Activated CD8-positive, alpha-beta memory T cell treated with anti-CD3 and anti-CD28 coated beads for 4 hours (primary cell): ENCODE measurements around the gene EFCAB8.

Experiments used
- DNase-seq, 2 donors: peaks; one replicate each; pipeline ENCODE4 v3.0.0-alpha.2; 2020; ENCODE audit warnings: low read depth in 2 of 2

The EFCAB8 gene, protein sequence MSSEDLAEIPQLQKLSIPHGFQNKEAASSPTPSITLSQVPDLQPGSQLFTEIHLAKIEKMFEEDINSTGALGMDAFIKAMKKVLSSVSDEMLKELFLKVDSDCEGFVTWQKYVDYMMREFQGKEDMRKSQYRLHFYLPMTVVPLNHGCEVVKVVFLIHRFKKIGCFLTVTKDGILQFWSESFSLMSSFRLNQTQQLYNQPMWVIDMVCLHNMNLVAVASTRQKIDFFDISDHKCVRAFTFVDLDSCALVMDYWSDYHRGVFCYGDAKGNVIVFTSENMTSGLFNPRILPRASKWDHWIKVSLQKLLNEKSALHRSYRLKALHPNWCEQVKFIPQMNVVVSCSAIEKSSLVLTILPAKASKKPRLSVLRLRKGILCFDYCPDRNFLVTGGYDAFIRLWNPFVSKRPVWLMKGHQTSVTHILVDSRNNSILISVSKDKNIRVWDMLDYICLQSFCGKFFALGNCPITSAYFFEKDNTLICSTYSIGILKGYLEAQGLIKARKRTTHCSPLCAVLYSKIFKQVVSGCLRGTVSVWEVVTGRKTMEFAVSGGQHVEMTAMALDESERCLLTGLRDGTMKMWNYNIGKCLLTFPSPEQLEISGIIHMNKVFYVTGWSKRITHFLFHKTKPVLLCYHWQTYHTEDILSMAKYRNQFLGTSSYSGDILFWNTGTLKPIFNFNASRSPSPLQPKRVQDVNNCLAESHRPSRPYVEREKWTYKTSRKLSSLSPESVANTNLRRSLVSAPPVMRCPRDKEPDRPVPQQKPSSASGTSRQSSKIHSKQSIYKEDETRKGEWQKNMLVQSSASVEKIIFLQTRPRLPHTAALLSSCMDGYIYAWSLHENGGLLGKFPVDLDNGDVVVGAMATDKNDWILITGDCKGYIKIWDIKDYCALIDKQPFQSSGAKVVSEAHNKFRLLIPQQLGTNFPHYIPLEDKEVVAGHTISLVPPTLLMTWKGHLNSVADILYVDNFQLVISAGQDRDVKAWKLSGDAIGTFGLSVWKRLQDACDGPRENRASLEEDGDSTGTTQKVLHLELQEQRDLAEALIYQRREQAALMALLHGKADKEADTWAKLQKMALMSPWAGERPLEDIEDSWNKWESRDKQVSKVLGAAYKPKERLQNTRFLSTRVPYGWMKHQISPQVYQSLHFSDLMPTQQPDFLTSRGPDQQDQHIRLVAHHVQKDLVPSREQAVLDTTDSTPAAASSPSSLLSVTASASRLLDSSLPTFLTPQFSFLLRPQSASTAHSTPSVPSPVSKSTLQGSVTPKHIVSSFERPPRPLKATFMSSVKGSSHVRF

DNA sequence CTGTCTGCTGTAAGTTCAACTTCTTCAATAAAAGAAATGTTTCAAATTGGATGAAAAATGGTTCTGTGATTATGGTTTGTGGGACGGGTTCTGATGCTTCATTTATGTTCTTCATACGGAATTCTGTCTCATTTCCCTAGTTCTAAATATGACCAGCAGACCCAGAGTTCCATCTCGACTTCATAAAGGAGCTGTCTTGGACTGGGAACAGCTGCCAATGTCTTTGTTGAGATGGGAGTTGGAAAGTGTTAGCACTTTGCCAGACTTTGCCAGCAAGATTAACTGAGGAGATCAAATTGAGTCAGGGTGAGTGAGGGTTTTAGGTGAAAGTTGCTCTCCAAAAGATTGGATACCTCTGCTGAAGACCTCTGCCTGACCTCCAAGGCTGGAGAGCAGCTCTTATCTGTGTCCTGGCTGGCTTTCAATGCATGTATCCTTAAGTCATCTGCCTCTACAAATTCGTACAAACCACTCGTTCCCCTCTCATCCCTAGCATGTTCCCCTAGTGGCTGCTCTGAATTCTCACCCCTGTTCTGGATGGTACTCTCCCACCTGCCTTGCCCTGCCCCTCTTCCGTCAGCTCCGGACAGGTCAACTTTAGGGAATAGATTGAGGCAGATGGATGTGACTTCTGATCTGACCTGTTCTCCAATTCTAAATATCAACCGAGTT lies at the start of gene EFCAB8:
TSS of gene EFCAB8 (plus strand) at position 223 of the 672 bp plus-strand sequence. CDS start 4,870 bp downstream, outside the sequence.
- DNase-seq: no peak

DNA sequence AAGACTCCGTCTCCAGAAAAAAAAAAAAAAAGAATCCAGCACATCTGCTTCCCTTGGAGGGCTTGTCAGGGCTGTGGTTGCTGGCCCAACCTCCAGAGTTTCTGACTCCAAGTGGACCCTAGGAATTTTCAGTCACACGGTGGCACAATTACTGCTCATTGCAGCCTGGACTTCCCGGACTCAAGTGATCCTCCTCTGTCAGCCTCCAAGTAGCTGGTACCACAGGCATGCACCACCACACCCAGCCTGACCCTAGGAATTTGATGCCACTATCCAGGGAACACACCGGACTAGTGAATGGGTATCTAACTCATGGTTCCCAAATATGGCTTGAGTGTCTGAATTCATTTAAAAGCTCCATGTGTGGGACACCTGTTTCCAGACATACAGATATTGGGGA lies 48.8 kb upstream of the EFCAB8 start:
- no peak for DNase-seq

DNA sequence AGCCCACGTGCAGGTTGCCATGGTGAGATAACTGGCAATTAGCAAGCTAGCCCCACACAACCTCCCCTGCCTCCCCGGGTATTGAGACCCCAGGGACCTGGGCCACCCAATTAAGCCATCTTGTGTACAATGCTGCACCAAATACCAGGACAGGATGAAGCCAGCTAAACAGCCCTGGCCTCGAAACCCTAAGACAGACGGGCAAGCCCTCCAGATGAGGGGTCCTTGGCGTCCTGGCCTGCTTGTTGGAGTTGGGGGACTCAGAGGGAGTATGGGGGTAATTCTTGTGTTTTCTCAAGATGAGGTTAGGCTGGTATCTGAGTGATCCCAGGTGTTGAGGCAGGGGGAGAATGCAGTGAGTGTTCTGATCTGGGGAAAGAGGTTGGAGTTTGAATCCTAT lies 47.8 kb upstream of the EFCAB8 start:
- DNase-seq: no peak

DNA sequence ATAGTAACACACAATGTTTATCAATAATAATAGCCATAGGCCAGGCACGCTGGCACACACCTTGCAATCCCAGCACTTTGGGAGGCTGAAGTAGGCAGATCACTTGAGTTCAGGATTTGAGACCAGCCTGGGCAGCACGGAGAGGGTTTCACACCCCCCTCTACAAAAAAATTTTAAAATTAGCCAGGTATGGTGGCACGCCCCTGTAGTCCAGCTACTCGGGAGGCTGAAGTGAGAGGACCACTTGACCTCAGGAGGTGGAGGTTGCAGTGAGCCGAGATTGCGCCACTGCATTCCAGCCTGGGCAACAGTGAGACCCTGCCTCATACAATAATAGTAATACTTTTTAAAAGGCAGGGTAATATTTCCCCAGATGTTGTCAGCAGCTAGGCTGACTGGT lies 46.8 kb upstream of the EFCAB8 start:
- no peak for DNase-seq

DNA sequence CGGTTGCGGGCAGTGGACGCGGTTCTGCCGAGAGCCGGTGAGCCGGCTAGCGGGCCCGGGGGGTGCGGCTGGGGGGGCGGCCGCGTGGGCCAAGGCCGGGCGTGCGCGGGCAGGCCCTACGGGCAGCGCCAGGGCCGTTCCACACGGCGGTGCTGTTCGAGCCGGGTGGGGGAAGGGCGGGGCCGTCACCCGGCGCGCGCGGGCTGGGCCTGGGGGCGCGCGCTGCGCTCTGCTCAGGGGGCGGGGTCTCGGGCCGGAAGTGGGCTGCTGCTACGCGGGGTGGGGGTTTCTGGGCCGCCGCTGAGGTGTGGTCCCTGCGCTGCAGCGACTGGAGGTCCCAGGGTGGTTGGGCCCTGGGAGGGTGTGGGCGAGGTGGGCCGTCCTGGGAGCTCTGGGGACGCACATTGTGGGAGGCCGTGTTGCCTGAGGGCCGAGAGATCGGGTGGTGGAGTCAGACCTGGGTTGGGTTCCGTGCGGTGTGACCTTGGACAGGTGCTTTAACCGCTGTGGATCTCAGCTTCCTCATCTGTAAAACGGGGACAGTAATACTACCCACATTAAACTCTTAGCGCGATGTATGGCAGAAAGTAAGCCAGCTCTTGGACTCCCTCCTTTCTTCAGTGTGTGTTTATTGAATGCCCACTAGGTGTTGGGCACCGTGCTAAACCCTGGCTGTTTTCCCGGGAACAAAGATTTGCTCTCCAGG lies 38.6 kb upstream of the EFCAB8 start:
- peak; percentile 40 to 73 for DNase-seq

DNA sequence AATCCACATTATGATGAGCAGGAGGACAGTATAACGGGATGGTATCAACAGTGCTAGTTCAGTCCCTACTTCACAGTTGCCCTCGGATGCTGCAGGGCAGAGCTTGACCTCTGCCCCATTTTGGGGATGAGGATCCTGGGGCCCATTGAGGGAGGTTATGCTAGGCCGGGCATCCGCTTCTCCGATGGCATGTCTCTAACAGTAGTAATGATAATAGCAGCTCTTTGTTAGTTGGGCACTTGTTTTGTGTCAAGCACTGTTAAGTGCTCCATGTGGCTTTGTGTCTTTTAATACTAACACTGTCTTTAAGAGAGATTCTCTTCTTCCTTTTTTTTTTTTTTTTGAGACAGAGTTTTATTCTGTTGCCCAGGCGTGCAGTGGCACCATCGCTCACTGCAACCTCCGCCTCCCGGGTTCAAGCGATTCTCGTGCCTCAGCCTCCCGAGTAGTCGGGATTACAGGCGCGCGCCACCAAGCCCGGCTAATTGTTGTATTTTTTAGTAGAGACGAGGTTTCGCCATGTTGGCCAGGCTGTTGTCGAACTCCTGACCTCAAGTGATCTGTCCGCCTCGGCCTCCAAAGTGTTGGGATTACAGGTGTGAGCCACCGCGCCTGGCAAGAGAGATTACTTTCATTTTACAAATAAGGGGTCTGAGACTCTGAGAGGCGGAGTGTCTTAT lies 37.9 kb upstream of the EFCAB8 start:
- no peak for DNase-seq

DNA sequence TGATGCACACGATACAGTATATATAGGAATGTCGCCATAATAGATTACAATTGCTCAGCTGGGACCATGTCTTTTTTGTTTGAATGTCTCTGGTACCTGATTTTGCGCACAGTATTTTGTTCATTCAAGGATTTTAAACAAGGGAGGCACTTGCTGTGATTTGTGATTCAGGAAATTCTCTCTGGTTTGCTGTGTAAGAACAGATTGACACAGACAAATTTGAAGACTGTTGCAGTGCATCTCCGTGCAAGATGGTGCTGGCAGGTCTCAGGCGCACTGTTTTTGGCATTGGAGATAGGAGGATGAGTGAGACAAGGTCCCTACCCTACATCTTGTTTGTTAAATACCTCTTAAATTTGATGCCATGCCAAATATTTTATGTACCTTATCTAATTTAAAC lies 36.5 kb upstream of the EFCAB8 start:
- no peak for DNase-seq

DNA sequence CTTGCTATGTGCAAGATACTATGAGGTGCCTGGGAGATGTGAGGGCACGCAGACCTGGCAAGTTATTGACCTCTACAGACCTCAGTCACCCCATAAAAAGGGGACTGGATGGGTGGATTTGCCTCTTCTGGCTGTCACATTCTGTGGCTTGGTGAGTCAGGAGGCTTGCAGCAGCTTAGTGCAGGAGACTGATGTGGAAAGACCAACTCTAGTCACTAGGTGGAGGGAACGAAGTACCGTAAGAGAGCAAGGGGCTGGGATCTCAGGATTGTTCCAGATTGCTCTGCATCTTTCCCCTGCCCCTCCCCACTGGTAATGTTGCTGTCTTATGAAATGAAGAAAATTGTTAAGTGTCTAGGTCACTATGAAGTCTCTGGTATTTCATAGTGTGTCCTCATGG lies 35.6 kb upstream of the EFCAB8 start:
- no peak for DNase-seq

DNA sequence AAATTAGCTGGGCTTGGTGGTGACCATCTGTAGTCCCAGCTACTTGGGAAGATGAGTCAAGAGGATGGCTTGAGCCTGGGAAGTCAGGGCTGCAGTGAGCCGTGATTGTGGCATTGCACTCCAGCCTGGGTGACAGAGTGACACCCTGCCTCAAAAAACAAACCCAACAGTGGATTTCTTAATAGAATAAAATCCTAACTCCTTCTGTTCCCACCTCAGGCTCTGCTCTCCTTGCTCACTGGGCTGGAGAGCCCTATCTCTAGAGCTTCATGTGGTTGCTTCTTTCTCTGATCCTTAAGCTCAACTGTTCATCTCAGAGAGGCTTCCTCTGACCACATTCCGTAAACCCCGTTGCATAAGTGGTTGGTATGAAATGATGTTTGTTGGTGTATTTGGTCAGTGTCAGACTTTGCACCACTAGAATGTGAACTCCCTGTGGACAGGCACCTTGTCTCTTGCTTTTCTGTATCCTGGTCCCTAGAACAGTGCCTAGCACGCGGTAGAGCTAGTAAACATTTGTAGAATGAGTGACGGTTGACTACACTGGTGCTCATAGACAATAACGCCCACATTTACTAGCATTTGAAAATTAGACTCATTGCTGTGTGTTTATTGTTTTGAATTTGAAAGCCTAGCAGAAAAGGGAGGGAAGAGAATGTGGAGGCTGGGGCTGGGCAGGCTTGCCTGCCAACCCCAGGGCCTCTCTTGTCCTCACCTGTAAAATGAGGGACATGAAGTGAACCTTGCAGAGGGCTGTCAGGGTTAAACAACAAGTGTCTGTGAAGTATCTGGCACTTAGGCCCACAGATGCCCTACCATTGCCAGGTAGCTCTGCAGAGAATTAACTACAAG lies 34.8 kb upstream of the EFCAB8 start:
- no peak for DNase-seq

DNA sequence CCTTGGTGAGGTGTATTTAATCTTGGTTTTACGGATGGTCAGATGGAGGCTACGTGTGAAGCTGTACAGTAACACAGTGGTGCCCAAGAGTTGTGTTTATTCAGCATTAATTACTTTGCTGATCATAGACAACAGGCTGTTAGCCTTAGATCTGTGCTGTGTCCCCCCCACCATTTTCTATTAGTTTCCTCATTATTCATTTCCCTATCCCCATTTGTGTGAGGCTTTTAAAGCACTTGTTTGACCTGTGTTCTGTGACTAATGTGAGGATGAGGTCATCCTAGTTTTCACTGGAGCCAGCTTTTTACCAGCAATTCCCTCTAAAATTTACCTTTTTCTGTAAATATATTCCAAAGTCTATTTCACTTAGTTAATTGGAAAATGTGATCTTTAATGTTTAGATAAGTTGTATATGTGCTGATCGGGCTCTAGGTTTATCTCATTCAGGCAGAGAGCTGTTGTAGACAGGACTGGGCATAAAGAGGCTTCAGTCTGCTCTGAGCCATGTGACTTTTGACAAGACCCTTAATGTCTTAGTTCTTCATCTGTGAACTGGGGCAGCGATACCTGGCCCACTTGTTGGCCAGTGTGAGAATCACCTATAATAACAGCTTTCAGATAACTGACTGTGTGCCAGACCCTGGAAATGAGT lies 30.6 kb upstream of the EFCAB8 start:
- DNase-seq: no peak

DNA sequence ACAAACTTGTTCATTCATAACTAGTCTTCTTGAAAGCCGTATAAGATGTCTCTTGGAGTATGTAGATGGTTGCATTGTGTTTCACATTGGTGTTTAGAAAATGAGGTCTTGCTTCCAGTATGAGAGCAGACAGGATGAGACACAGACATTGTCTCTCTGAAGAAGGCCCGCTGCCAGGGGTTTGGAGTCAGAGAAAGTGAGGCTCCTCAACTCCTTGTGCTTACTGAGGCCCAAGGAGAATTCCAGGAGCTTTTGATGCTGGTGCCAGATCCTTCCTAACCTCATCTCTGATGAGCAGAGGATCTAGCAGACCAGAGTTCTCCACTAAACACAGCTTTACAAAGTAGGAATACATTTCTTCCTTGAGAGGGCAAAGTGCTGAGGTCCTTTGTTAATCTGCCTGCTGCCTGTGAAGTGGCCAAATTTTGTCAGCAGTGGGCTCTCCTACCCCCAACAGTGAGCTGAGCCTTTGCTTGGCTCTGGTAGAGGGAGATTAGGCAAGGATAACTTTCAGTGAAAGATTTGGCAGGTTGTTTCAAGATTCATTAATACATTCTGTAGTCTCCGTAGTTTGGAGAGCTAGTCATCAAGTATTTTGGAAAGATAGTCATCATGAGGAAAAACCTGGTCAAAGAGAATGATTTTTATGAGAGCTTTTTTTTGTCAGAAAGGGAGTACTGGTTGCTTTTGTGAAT lies 29.3 kb upstream of the EFCAB8 start:
- DNase-seq: no peak

DNA sequence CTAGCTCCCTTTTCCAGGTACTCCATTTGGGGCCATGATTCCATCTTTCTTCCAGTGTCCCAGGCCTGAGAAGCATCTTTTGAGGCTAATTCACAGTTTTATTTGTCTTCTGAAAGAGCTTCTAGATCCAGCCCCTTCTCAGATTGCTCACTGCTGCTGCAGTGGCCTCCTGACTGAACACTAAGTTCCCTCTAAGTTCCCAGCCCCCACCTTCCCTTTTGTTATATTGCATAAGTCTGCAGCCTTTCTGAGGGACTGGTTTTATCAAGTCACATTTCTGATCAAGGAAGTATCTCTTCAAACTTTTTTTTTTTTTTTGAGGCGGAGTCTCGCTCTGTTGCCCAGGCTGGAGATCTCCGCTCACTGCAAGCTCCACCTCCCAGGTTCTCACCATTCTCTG lies 28.3 kb upstream of the EFCAB8 start:
- DNase-seq: no peak

DNA sequence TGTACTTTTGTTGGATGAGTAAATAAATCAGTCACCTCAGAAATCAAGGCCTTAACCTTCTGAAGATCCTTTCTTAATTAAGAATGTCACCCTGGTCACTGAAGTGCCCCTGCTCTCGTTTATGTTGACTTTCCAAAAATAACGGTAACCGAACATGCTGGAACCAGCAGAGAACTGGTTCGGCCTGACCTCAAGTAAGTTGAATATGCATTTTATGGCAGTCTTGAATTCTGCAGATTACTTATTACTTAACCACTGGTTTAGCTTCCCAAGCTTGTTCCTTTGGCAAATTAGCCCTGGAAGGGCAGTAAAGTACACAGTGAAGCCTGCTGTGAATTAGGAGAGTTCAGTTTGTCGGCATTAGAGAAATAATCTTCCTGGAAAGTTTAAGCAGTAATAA lies 26.7 kb upstream of the EFCAB8 start:
- no peak for DNase-seq

DNA sequence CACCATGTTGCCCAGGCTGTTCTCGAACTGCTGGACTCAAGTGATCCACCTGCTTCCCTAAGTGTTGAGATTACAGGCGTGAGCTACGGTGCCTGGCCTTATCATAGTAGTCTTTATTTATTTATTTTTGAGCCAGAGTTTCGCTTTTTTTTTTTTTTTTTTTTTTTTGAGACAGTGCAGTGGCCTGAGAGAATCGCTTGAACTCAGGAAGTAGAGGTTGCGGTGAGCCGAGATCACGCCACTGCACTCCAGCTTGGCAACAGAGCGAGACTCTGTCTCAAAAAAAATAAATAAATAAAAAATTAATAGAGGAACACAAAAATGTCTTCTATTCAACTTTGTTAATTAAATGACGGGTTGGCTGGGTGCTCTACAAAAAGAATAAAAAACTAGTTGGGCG lies 26.1 kb upstream of the EFCAB8 start:
- no peak for DNase-seq

DNA sequence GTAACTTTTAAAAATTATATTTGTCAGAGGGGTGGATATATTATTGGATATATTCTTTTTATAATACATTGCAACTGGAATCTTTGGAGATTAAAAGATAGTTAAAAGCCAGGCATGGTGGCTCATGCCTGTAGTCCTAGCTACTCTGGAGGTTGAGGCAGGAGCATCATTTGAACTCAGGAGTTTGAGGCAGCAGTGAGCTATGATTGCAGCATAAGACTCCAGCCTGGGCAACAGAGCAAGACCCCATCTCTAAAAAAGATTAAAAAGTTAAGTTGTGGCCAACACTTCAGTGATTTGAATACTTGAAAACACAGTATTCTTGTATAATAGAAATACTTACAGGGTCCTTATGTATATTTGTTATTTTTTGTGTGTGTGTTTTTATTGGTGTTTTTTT lies 23.8 kb upstream of the EFCAB8 start:
- no peak for DNase-seq

DNA sequence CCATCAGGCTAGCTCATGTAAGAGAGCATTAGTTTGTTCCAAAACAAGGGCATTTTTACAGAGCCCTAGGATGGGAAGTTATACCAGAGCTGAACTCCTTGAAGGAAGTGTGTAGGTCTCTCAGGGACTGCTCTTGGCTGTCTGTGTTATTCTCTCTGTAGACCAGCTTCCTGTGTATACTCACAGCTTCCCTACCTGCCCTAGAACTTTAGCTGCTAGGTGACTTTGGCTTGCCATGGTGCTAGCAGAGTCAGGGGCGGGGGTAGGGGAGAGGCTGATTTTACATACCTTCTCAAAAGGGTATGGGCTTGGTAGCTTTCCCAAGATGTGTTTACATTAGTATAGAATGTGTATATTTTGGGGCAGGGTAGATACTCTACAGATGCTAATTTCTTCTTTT lies 21.6 kb upstream of the EFCAB8 start:
- DNase-seq: no peak

DNA sequence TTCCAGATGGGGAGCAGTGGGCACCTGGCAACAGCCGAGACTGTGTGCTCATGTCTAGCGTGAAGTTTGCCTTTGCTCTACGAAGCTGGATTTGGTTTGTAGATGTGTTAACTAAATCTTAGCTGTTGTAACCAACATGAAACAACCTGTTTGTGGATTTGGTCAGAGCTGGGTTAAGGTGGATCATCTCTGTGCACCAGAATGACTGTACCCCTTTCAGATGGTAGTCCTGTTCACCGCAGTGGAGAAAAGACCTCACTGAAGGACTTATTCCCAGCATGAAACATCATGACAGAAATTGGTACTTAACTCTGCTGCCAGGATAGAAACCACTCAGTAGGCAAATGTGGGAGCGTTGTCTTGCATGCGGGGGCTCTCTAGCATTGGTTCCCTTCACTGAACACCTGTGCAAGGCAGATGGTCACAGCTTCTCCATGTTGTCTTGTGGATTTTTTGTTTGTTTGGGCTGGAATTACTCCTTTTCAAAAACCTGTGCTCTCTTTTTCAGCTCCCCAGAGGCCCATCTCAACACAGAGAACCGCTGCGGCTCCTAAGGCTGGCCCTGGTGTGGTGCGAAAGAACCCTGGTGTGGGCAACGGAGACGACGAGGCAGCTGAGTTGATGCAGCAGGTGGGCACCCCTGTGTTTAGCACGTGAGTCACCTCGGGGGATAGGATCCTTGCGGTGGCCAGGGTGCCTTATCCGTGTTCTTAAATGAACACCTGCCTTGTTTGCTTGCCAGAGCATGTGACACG lies 19.3 kb upstream of the EFCAB8 start:
- no peak for DNase-seq

DNA sequence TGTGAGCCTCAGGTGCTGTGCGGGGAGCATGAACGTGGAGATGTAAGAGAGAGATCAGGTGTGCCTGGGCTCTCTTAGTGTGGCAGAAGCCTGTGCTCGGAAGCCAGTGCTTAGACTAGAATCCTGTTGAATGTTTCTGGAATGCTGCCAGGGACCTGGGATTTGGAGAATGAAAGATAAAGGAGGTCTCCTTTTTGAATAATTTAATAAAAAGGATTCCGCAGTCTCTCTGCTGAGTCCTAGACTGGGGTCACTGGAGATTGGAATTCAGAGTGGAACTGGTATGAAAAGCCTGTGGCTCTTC lies 18.8 kb upstream of the EFCAB8 start:
- DNase-seq: no peak
